BJ (cell line): Measurements from ENCODE around the gene RAVER2. TPM values are rescaled to one million over a fixed set of nuclear protein-coding genes. Genes with fewer than 3 reads are reported as not detected.

ENCODE experiments used
- CTCF ChIA-PET: fragments of 350-600 bp; formaldehyde crosslinking; extraction: SDS; loops from one replicate; lab custom pipeline; 2021; ENCODE audit warnings: antibody characterized with exemption, inconsistent platforms; lab: Yijun Ruan, JAX
- POLR2A ChIA-PET: fragments of 300-600 bp; sonication (Branson Sonifier 250); formaldehyde crosslinking; extraction: SDS; loops from one replicate; lab custom pipeline; 2021; ENCODE audit warnings: antibody characterized with exemption; lab: Charles Lee
- DNase-seq: peaks from one replicate; pipeline ENCODE4 v3.0.0-alpha.2; 2011; ENCODE audit warnings: low read depth
- H3K27me3 ChIP-seq: 2 replicates; pipeline ENCODE4 v1.6.0; 2011; ENCODE audit warnings: low read length; ENCODE audit not compliant: control insufficient read depth, insufficient read depth
- H3K36me3 ChIP-seq: 2 replicates; pipeline ENCODE4 v1.5.1; 2011; ENCODE audit warnings: low read length; ENCODE audit not compliant: control insufficient read depth, insufficient read depth
- H3K4me3 ChIP-seq: 2 replicates; pipeline ENCODE4 v1.5.1; 2011; ENCODE audit warnings: low read depth, mild to moderate bottlenecking, control low read depth, low read length
- polyA plus RNA-seq: library from polyadenylated mRNA; depleted of rRNA; stranded (reverse); fragments of >200 nt; gene quantifications from 2 replicates; pipeline ENCODE4 v1.2.3, GENCODE V29; 2011
- TF ChIP-seq, protein P1 (sequence below): IDR thresholded peaks from 2 replicates; pipeline ENCODE4 v1.5.1; 2011; ENCODE audit warnings: low read depth, mild to moderate bottlenecking, control low read depth, inconsistent platforms, low read length, moderate library complexity; ENCODE audit not compliant: insufficient read depth

The RAVER2 gene
- polyA plus RNA-seq, 1 experiment = 2.9 TPM

DNA sequence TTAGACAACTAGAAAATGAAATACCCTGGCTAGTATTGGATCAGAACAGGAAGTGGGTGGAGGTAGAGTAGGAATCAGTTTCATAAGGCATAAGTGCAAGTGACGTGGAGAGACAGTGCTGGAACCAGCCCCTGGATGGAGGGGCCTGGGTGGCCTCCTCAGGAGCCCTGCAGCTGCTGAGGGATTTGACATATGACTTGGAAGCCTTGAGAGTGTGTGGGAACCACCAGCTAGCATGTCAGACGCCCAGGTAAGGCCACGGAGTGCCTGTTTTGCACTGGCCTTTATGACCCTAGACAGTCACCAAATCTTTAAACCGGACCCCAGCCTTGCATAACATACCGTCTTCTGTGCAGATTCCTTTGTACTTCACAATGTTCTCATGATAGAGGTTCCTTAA, 94.4 kb downstream of the RAVER2 start:
- H3K36me3 ChIP-seq = peaks cover 29% of the 10 kb centered on the region
- POLR2A ChIA-PET = no interaction called here

DNA sequence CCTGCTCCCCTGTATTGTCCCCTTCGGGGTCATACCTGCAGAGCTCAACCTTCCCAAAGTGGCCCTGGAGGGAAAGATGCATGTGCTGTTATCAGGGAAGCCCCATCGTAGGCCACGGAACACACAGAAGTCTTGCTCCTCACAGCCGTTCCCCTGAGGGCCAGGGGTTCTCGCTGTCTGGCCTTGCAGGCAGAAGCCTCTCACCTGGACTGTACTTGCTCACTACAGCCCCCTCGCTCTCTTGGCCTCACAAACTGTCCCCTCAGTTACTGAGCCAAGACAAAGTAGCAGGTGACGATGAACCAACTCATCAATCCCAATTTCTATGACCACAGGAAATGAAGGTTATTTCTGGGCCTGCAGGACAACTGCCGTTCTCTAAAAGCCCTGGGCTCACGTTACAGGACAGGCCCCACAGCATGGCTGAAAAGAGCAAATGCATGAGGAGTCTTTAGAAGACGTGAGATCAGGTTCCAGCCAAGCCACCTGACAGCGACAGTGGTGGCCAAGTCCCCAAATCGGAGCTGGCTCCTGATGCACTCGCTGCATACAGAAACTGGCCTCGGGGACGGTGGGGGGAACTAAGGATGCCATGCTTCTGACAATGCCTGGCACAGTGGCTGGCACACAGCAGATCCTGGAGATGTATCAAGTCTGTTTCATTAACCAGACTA, 95.0 kb downstream of the RAVER2 start:
- Histone ChIP-seq H3K4me3 (no peak overlapping the region), H3K27me3 (no peaks in the 10 kb centered on the region), H3K36me3 (peaks cover 33% of the 10 kb centered on the region)
- POLR2A ChIA-PET = no interaction called here
- CTCF ChIA-PET = interaction anchor here (0.6 kb wide), 1 partner anchor 9 kb away, joined by 3 read pairs; no protein-coding TSS in a partner anchor
- TF ChIP-seq, protein P1, sequence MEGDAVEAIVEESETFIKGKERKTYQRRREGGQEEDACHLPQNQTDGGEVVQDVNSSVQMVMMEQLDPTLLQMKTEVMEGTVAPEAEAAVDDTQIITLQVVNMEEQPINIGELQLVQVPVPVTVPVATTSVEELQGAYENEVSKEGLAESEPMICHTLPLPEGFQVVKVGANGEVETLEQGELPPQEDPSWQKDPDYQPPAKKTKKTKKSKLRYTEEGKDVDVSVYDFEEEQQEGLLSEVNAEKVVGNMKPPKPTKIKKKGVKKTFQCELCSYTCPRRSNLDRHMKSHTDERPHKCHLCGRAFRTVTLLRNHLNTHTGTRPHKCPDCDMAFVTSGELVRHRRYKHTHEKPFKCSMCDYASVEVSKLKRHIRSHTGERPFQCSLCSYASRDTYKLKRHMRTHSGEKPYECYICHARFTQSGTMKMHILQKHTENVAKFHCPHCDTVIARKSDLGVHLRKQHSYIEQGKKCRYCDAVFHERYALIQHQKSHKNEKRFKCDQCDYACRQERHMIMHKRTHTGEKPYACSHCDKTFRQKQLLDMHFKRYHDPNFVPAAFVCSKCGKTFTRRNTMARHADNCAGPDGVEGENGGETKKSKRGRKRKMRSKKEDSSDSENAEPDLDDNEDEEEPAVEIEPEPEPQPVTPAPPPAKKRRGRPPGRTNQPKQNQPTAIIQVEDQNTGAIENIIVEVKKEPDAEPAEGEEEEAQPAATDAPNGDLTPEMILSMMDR = no peak
- no peak for DNase-seq

More for the DNA sequence above, 94.4 kb downstream of the RAVER2 start:
- TF ChIP-seq, protein P1 = no peak
- DNase-seq = no peak
- Histone ChIP-seq H3K27me3 (no peaks in the 10 kb centered on the region), H3K4me3 (no peak overlapping the region)
- CTCF ChIA-PET = no interaction called here

DNA sequence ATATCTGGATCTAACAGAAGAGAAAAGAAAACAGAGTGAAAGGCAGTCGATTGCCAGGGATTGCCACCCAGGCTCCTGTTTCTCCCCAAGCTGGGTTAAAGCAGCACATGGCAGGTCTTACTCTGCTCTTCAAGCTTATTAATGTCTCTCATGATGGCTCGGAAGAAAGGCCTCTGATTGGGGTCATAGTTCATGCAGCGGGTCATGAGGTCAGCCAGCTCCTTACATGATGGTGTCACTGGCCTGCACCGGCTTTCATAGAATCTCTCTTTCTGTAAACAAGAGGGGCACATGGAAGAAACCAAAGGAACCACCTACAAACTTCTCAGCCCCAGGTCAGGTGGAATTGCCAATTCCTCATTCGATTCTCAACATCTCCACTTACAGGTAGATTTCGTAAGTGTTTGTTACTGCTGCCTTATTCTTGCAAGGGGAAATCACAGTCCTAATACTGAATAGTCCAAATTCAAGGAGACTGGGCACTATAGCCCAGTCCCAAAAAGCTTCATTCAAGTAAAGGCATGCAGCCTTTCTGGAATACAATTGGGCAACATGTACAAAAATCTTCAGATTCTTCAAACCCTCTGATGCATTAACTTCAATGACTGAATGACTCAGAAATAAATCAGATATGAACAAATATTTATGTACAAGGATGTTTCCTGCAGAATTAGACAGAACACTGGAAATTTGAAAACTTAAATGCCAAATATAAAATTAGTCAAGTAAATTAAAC, 96.6 kb downstream of the RAVER2 start:
- Histone ChIP-seq H3K4me3 (no peak overlapping the region), H3K36me3 (peaks cover 34% of the 10 kb centered on the region), H3K27me3 (no peaks in the 10 kb centered on the region)
- TF ChIP-seq, protein P1 = no peak
- no peak for DNase-seq
- ChIA-PET POLR2A (no interaction called here), CTCF (no interaction called here)

DNA sequence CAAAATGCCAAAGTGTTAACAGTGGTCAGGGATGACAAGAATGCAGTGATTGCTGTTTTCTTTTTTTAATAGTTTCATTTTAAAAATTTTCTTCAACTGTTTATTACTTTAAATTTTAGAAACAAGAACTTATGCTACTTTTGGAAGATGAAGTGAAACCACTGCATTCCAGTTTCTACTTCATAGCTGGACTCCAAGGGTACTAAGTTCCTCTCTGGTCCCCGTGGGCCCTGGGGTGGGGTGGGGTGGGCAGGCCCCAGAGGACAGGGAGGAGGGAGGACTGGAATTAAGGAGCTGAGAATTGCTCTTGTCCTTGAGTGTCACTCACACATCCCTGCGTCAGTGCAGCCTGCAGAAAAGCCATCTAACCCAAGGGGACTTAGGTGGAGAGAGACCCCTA, 97.3 kb downstream of the RAVER2 start:
- DNase-seq = no peak
- ChIA-PET CTCF (no interaction called here), POLR2A (no interaction called here)
- H3K27me3 ChIP-seq = no peaks in the 10 kb centered on the region
- TF ChIP-seq, protein P1 = no peak
- H3K36me3 ChIP-seq = peaks cover 32% of the 10 kb centered on the region
- no peak overlapping the region for H3K4me3 ChIP-seq

DNA sequence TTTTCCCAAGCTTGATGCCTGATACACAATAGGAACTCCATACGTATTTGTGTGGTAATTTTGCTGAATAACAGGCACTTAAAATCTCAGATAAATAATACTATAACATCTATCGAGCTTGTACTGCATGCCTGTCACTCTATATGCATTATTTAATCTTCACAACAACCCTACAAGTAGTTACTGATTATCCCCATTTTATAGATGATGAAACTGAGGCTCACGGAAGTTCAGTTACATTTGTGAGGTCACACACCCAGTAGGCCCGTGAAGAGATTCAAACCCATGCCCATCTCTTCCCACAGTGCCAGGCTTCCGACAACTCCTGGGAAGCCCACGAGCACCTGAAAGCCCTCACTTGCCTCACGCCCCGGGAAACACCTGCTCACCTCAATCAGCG, 98.8 kb downstream of the RAVER2 start:
- ChIA-PET CTCF (no interaction called here), POLR2A (no interaction called here)
- TF ChIP-seq, protein P1 = no peak
- Histone ChIP-seq H3K4me3 (no peak overlapping the region), H3K27me3 (no peaks in the 10 kb centered on the region), H3K36me3 (peaks cover 31% of the 10 kb centered on the region)
- no peak for DNase-seq
